Activated CD8-positive, alpha-beta T cell treated with anti-CD3 and anti-CD28 coated beads, Interleukin-2, amount 10 ng/mL, durations not matched to agents 7 days and 5 days (primary cell): Measurements from ENCODE around the gene SRCIN1. TPM values are rescaled to one million over a fixed set of nuclear protein-coding genes. Genes with fewer than 3 reads are reported as not detected.
"Not testable (repeated sequence)": the region's sequence is repeated elsewhere in the genome, so short reads cannot be mapped to it uniquely, and the experiment has no call there.

Experiments used
- ATAC-seq: fragments of 150-1000 bp; cut with Tn5 transposase; one replicate; pipeline ENCODE4 v1.10.0; 2021; ENCODE audit warnings: moderate library complexity
- CTCF ChIA-PET: fragments of 350-600 bp; sonication (Branson Sonifier 250); formaldehyde crosslinking; loops from one replicate; lab custom pipeline; 2021; ENCODE audit warnings: antibody characterized with exemption; lab: Charles Lee
- POLR2A ChIA-PET: fragments of 350-600 bp; sonication (Branson Sonifier 250); formaldehyde crosslinking; loops from one replicate; lab custom pipeline; 2021; ENCODE audit warnings: antibody characterized with exemption; lab: Charles Lee
- DNase-seq: peaks from one replicate; pipeline ENCODE4 v3.0.0-alpha.2; 2020
- H3K27ac Mint-ChIP-seq: one replicate; pipeline ENCODE4 v1.8.0; 2021; ENCODE audit warnings: mild to moderate bottlenecking, mixed read lengths
- H3K27me3 Mint-ChIP-seq: one replicate; pipeline ENCODE4 v1.8.0; 2021; ENCODE audit warnings: low read depth, mixed read lengths
- H3K36me3 Mint-ChIP-seq: one replicate; pipeline ENCODE4 v1.8.0; 2021; ENCODE audit warnings: low read depth, mixed read lengths
- H3K4me1 Mint-ChIP-seq: one replicate; pipeline ENCODE4 v1.8.0; 2021; ENCODE audit warnings: low read depth, mixed read lengths
- H3K4me3 Mint-ChIP-seq: one replicate; pipeline ENCODE4 v1.8.0; 2021; ENCODE audit warnings: mild to moderate bottlenecking, mixed read lengths
- H3K9me3 Mint-ChIP-seq: one replicate; pipeline ENCODE4 v1.8.0; 2022; ENCODE audit warnings: mixed read lengths; ENCODE audit not compliant: insufficient read depth
- total RNA-seq, 2 experiments: library from RNA; stranded (reverse); gene quantifications; one replicate each; pipeline ENCODE4 v1.2.3, GENCODE V29; 2021

SRCIN1 gene
- total RNA-seq, 2 experiments from 2014 or later: 0.34 TPM; not detected in 1

GRCh38 chr17:38511150-38512108, 94.3 kb downstream of the SRCIN1 start:
- Mint-ChIP-seq H3K36me3 (peaks cover 2% of the 10 kb centered on the region), H3K4me3 (no peak overlapping the region), H3K4me1 (peaks cover 7% of the 10 kb centered on the region), H3K27me3 (peaks cover 32% of the 10 kb centered on the region), H3K9me3 (no peaks in the 10 kb centered on the region), H3K27ac (no peak overlapping the region)
- DNase-seq (no peak), ATAC-seq (no peak)
- ChIA-PET CTCF (no interaction called here), POLR2A (no interaction called here)

- ChIA-PET POLR2A (no interaction called here), CTCF (no interaction called here)
- H3K4me1 Mint-ChIP-seq: peaks cover 7% of the 10 kb centered on the region
- no peak overlapping the region for H3K27ac Mint-ChIP-seq
- peaks cover 2% of the 10 kb centered on the region for H3K36me3 Mint-ChIP-seq
- H3K9me3 Mint-ChIP-seq: no peaks in the 10 kb centered on the region
- ATAC-seq (peak; percentile 20), DNase-seq (no peak)
- peaks cover 32% of the 10 kb centered on the region for H3K27me3 Mint-ChIP-seq
- no peak overlapping the region for H3K4me3 Mint-ChIP-seq
These were observed 95.2 kb downstream of the SRCIN1 start for GRCh38 chr17:38510421-38511149.

GRCh38 chr17:38509772-38510420, 95.9 kb downstream of the SRCIN1 start:
- Mint-ChIP-seq H3K4me3 (peak overlapping the region; percentile 60), H3K36me3 (peaks cover 2% of the 10 kb centered on the region), H3K9me3 (no peaks in the 10 kb centered on the region), H3K27me3 (peaks cover 32% of the 10 kb centered on the region), H3K27ac (no peak overlapping the region), H3K4me1 (peaks cover 7% of the 10 kb centered on the region)
- POLR2A ChIA-PET: no interaction called here
- DNase-seq: no peak
- ATAC-seq: peak; percentile 16
- CTCF ChIA-PET: interaction anchor here (0.6 to 4.0 kb wide), 13 partner anchors 12 to 161 kb away, joined by 3 to 19 read pairs (median 3); no protein-coding TSS in a partner anchor

DNA sequence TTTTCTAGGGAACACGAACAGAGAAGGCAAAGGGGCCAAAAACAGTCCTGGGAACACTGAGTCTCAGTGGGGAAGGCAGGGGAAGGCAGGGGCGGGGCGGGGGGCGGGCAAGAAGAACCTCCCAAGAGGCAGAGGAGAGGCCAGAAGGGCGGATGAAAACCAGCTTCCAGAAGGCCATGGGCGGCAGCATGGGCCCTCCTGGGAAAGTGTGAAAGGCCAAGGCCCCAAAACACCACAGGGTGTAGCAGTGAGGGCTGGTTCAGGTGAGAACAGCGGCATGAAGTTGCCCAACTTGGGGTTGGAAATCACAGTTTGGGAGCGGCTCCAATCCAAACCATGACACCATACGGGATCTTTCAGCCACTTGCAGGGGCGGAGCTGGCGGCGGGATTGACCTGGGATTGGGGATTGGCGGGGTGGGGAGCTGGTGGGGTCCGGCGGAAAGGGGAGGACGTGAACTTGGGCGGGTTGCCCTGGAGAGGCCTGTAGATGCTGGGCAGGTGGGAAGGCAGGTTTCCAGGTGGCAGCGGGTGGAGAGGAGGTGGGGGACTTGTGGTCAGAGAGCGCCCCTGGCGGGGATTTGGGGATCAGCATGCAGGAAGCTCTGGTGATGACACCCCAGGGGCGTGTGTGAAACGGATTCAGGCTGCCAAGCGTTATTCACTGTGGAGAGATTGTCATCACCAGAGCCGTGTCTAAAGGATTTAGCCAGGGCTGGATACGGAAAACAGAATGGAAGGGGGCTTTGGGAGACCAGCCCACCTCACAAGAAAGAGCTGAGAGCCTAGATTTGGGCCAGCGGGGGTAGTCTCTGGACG, 96.6 kb downstream of the SRCIN1 start:
- Mint-ChIP-seq H3K9me3 (no peaks in the 10 kb centered on the region), H3K36me3 (peaks cover 2% of the 10 kb centered on the region), H3K4me3 (peak overlapping the region; percentile 60), H3K27me3 (peaks cover 32% of the 10 kb centered on the region), H3K4me1 (peaks cover 7% of the 10 kb centered on the region), H3K27ac (peak overlapping the region; percentile 58)
- ATAC-seq (peak; percentile 87), DNase-seq (peak; percentile 79)
- ChIA-PET CTCF (interaction anchor here (0.6 to 4.0 kb wide), 14 partner anchors 13 to 160 kb away, joined by 3 to 19 read pairs (median 3); no protein-coding TSS in a partner anchor), POLR2A (no interaction called here)

- ChIA-PET CTCF (interaction anchor here (1.2 to 4.0 kb wide), 4 partner anchors 15 to 160 kb away, joined by 3 to 19 read pairs (median 4); no protein-coding TSS in a partner anchor), POLR2A (no interaction called here)
- H3K27me3 Mint-ChIP-seq: peaks cover 32% of the 10 kb centered on the region
- peaks cover 7% of the 10 kb centered on the region for H3K4me1 Mint-ChIP-seq
- no peaks in the 10 kb centered on the region for H3K9me3 Mint-ChIP-seq
- no peak overlapping the region for H3K27ac Mint-ChIP-seq
- no peak for ATAC-seq
- no peak overlapping the region for H3K4me3 Mint-ChIP-seq
- DNase-seq: no peak
- peaks cover 2% of the 10 kb centered on the region for H3K36me3 Mint-ChIP-seq
These were observed 97.2 kb downstream of the SRCIN1 start for GRCh38 chr17:38508570-38508950.

DNA sequence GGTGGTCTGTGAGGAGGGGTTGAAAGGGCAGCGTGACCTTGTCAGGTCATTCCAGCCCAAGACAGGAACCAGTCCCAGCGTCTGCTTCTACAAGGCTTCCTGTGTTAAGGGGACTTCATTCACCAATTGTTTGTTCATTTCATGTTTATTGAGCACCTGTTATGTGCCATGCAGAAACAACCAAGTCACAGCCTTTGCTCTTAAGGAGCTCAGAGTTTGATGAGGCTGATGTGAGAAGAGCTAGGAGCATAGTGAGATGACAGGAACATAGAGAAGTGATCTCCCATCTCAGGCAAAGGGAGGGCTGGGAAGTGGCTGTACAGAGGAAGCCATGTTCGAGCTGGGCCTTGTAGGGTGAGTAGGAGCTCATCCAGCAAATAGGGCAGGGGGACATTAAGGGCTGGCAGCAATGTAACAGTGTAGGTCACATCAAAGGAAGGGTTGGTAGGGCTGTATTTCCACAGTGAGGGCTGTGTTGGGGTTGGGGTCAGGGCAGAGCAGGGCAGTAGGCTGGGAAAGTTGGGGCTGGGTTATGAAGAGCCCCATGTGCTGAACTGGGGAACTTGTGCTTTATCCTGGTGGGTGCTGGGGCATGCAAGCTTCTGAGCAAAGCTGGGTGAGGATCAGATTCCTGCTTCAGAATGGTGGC, 97.7 kb downstream of the SRCIN1 start:
- CTCF ChIA-PET: interaction anchor here (1.4 to 4.0 kb wide), 2 partner anchors 15 to 159 kb away, joined by 3 to 19 read pairs; no protein-coding TSS in a partner anchor
- peaks cover 32% of the 10 kb centered on the region for H3K27me3 Mint-ChIP-seq
- no peak overlapping the region for H3K27ac Mint-ChIP-seq

GRCh38 chr17:38507436-38507835, 98.3 kb downstream of the SRCIN1 start:
- H3K4me1 Mint-ChIP-seq: peaks cover 7% of the 10 kb centered on the region

More for the DNA sequence above, 97.7 kb downstream of the SRCIN1 start:
- POLR2A ChIA-PET: no interaction called here
- ATAC-seq: no peak
- H3K4me3 Mint-ChIP-seq: no peak overlapping the region
- no peak for DNase-seq
- peaks cover 7% of the 10 kb centered on the region for H3K4me1 Mint-ChIP-seq
- H3K9me3 Mint-ChIP-seq: no peaks in the 10 kb centered on the region
- peaks cover 2% of the 10 kb centered on the region for H3K36me3 Mint-ChIP-seq

GRCh38 chr17:38504216-38504615, 101.5 kb downstream of the SRCIN1 start:
- H3K9me3 Mint-ChIP-seq: no peaks in the 10 kb centered on the region
- ChIA-PET POLR2A (no interaction called here), CTCF (no interaction called here)
- no peaks in the 10 kb centered on the region for H3K36me3 Mint-ChIP-seq
- H3K27ac Mint-ChIP-seq: no peak overlapping the region
- H3K4me3 Mint-ChIP-seq: no peak overlapping the region
- H3K27me3 Mint-ChIP-seq: peaks cover 12% of the 10 kb centered on the region
- H3K4me1 Mint-ChIP-seq: peaks cover 5% of the 10 kb centered on the region
- ATAC-seq: no peak
- no peak for DNase-seq

More at GRCh38 chr17:38507436-38507835, 98.3 kb downstream of the SRCIN1 start:
- no peak overlapping the region for H3K4me3 Mint-ChIP-seq
- ChIA-PET CTCF (interaction anchor here (1.4 to 4.0 kb wide), 2 partner anchors 16 to 159 kb away, joined by 3 to 19 read pairs; no protein-coding TSS in a partner anchor), POLR2A (no interaction called here)
- H3K36me3 Mint-ChIP-seq: peaks cover 2% of the 10 kb centered on the region
- no peaks in the 10 kb centered on the region for H3K9me3 Mint-ChIP-seq
- no peak for DNase-seq
- no peak for ATAC-seq
- H3K27me3 Mint-ChIP-seq: peaks cover 31% of the 10 kb centered on the region
- no peak overlapping the region for H3K27ac Mint-ChIP-seq

DNA sequence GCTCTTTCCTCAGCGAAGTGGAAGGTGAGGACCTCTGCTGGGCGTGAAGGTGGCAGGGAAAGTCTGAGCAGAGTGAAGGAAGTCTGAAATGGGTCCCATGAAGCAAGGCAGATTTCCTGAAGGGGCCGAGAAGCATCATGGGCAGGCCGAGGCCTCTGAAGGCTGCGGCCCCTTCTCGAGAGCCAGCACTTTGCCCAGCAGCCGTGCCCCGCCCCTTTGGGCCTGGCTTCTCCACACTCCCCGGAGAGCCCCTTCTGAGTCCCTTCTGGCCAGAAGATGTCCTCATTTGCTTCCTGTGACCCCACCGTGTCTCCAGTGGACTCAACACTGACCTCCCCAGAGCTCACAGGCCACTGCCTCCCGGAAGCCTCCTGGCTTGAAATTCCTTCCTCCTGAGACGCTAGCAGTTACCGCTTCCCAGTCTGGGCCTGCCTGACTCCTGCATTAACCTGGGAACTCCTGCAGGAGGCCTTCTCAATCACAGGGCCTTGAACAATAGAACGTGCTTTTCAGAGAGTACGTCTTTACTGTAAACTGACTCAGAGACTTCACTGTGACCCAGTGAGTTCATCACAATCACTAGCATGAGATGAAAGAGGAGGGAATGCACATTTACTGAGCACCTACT, 102.4 kb downstream of the SRCIN1 start:
- H3K36me3 Mint-ChIP-seq, ATAC-seq, H3K27ac Mint-ChIP-seq, H3K4me1 Mint-ChIP-seq, H3K27me3 Mint-ChIP-seq, H3K9me3 Mint-ChIP-seq, POLR2A ChIA-PET, DNase-seq, H3K4me3 Mint-ChIP-seq: not testable (repeated sequence)
- CTCF ChIA-PET: interaction anchor here (1.7 kb wide), 1 partner anchor 164 kb away, joined by 4 read pairs; no protein-coding TSS in a partner anchor

- H3K27ac Mint-ChIP-seq, H3K36me3 Mint-ChIP-seq, DNase-seq, H3K27me3 Mint-ChIP-seq, POLR2A ChIA-PET, H3K9me3 Mint-ChIP-seq, H3K4me1 Mint-ChIP-seq, ATAC-seq, H3K4me3 Mint-ChIP-seq, CTCF ChIA-PET: not testable (repeated sequence)
These were observed 104.0 kb downstream of the SRCIN1 start for GRCh38 chr17:38501718-38502117.
